Mucosa of descending colon (tissue), 3 donors: ENCODE results near the gene HLCS. TPM values are rescaled to one million over a fixed set of nuclear protein-coding genes. Genes with fewer than 3 reads are reported as not detected.

Source experiments
- ATAC-seq: fragments of 200-7000 bp; cut with Tn5 transposase; one replicate; pipeline ENCODE4 v1.9.1; 2020; ENCODE audit warnings: mild to moderate bottlenecking, moderate library complexity
- DNase-seq, 3 donors: peaks; one replicate each; pipeline ENCODE4 v3.0.0-alpha.2; 2020
- H3K36me3 ChIP-seq: fragments of 200-600 bp; one replicate; pipeline ENCODE4 v1.8.0; 2021; ENCODE audit warnings: low read depth, mild to moderate bottlenecking
- H3K4me1 ChIP-seq: fragments of 200-600 bp; one replicate; pipeline ENCODE4 v1.8.0; 2021; ENCODE audit warnings: low read depth, mild to moderate bottlenecking
- H3K4me3 ChIP-seq: fragments of 200-600 bp; one replicate; pipeline ENCODE4 v1.8.0; 2021; ENCODE audit warnings: mild to moderate bottlenecking
- H3K9me3 ChIP-seq: fragments of 200-600 bp; one replicate; pipeline ENCODE4 v1.8.0; 2021; ENCODE audit warnings: mild to moderate bottlenecking
- intact Hi-C, 2 donors: fragments of 100-400 bp; cut with DNase I in 1 of 2; cut with micrococcal nuclease in 1 of 2; formaldehyde crosslinking; loops; one replicate each; pipeline versions ENCODE4 v1.11.0 to v1.11.1; 2022; cut with DNase I, micrococcal nuclease
- total RNA-seq, 3 donors: library from RNA; stranded (reverse); fragmentation: NEBNext Ultra II Directional in 2 of 3; extraction: Animal tissue kit (Norgen Biotek cat#: 25700) in 2 of 3; gene quantifications; one replicate each; pipeline versions ENCODE4 v1.2.1 to v1.2.4, GENCODE V29; 2021 to 2023
- TF ChIP-seq, protein P1 (sequence below): fragments of 200-600 bp; IDR thresholded peaks from one replicate; pipeline ENCODE4 v1.8.0; 2022; ENCODE audit warnings: antibody characterized with exemption, mild to moderate bottlenecking
- donor health status: DM: no; HTN: no; CAD: no; lungs with moderate emphysema.
- donor health status: DM: no; HTN: no; CAD: no.
- donor health status: DM: no; HTN: yes; CAD: no.

The HLCS gene
- total RNA-seq, 3 donors from 2014 or later, result 13.3 to 16.7 (median 14.9) TPM

DNA sequence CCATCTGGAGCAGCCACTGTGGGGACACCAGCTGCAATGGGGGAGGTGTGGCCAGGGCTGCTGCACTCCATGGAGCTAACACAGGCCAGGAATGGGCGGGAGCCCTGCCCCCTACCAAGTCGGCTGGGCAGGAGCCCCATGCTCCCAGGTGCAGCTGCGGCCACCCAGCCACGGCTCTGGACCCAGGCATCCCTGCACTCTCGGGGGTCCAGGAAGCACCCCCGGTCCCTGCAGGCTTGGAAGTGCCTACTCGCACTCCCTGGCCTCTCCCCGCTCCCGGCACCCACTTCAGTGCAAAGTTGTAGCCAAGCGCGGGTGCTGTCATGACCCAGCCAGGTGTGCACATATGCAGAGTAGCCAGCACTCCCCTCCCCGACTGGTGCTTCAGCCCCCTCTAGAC is 91.8 kb downstream of the HLCS start:
- H3K4me3 ChIP-seq, result no peak overlapping the region
- no peak for ATAC-seq
- intact Hi-C loops, result no loop called here
- TF ChIP-seq, protein P1, sequence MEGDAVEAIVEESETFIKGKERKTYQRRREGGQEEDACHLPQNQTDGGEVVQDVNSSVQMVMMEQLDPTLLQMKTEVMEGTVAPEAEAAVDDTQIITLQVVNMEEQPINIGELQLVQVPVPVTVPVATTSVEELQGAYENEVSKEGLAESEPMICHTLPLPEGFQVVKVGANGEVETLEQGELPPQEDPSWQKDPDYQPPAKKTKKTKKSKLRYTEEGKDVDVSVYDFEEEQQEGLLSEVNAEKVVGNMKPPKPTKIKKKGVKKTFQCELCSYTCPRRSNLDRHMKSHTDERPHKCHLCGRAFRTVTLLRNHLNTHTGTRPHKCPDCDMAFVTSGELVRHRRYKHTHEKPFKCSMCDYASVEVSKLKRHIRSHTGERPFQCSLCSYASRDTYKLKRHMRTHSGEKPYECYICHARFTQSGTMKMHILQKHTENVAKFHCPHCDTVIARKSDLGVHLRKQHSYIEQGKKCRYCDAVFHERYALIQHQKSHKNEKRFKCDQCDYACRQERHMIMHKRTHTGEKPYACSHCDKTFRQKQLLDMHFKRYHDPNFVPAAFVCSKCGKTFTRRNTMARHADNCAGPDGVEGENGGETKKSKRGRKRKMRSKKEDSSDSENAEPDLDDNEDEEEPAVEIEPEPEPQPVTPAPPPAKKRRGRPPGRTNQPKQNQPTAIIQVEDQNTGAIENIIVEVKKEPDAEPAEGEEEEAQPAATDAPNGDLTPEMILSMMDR, result no peak
- no peaks in the 10 kb centered on the region for H3K36me3 ChIP-seq
- H3K9me3 ChIP-seq, result peaks cover 2% of the 10 kb centered on the region
- no peaks in the 10 kb centered on the region for H3K4me1 ChIP-seq
- DNase-seq, result no peak

DNA sequence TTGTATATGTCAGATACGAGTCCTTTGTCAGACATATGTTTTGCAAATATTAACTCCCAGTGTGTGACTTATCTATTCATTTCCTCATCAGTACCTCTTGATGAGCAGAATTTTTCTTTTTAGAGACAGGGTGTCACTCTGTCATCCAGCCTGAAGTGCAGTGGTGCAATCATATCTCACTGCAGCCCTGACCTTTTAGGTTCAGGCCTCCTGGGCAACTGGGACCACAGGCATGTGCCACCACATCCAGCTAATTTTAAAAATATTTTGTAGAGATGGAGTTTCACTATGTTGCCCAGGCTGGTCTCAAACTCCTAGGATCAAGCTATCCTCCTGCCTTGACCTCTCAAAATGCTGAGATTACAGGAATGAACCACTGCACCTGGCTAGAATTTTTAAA is 93.0 kb downstream of the HLCS start:
- DNase-seq (no peak), ATAC-seq (no peak)
- TF ChIP-seq, protein P1, result no peak
- Histone ChIP-seq H3K4me1 (no peaks in the 10 kb centered on the region), H3K36me3 (no peaks in the 10 kb centered on the region), H3K9me3 (peaks cover 2% of the 10 kb centered on the region), H3K4me3 (no peak overlapping the region)
- intact Hi-C loops, result no loop called here

DNA sequence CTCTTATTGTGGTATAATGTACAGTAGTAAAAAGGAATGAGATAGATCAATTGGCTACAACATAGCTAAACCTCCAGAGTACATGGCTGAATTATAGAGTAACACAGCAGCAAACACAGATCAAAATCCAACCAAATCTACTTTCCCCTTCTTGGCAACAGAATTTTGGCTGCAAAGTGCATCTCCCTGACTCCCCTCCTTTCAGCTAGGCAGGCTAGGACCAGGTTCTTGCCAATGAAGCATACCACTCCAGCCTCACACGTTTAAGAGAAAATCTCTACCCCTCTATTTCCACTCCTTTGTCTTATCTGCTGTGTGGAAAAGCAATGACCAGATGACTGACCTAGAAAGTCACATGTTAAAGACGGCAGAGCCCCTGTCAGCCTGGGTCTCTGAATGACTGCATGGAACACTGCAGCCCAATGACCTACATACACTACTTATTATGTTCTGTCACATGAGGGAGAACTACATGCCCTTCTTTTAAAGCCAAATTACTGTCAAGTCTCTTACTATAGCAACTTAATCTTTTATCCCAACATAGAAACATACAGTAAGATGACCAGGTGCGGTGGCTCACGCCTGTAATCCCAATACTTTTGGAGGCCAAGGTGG is 99.1 kb downstream of the HLCS start:
- TF ChIP-seq, protein P1, result no peak
- H3K36me3 ChIP-seq, result no peaks in the 10 kb centered on the region
- ATAC-seq, result no peak
- H3K4me1 ChIP-seq, result no peaks in the 10 kb centered on the region
- H3K9me3 ChIP-seq, result no peaks in the 10 kb centered on the region
- no peak overlapping the region for H3K4me3 ChIP-seq
- intact Hi-C loops, result no loop called here
- DNase-seq, result no peak

DNA sequence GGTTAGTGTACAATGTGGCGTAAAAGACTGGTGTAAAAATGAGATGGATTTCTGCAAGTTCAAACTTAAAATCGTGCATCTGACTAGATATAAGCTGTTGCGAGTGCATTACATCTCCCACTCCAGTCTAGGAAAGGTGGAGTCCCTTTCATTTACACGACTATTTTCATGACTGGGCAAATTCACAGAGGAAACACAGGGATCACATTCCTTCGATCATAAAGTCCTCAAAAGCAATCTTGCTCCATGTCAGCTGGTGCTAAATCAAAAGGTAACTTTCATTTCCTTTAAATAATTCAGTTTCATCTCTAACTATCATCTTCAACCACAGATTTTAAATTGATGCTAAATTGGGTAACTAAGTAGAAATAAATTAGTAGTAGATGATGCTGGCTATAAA is 100.0 kb downstream of the HLCS start:
- TF ChIP-seq, protein P1, result no peak
- Histone ChIP-seq H3K4me3 (no peak overlapping the region), H3K36me3 (no peaks in the 10 kb centered on the region), H3K9me3 (no peaks in the 10 kb centered on the region), H3K4me1 (no peaks in the 10 kb centered on the region)
- DNase-seq (no peak), ATAC-seq (no peak)
- intact Hi-C loops, result no loop called here

DNA sequence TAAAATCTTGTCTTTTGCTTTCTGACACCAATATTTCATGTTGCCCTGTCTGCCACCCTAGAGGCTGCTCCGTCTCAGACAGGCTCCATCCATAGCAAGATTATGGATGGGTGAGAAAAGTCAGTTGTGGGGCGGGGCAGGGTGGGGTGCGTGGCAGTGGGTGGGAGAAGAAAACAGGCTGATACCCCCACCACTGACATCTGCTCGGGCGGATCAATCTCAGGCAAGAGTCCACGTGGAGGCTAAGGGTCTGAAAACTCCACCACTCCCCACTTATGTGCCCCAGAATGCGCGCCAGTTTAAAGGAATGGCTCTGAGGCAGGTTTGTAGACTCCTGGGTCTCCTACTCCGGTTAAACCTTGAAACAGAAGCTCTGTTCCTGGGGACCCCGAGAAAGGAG is 101.5 kb downstream of the HLCS start:
- TF ChIP-seq, protein P1, result no peak
- ATAC-seq (no peak), DNase-seq (no peak)

DNA sequence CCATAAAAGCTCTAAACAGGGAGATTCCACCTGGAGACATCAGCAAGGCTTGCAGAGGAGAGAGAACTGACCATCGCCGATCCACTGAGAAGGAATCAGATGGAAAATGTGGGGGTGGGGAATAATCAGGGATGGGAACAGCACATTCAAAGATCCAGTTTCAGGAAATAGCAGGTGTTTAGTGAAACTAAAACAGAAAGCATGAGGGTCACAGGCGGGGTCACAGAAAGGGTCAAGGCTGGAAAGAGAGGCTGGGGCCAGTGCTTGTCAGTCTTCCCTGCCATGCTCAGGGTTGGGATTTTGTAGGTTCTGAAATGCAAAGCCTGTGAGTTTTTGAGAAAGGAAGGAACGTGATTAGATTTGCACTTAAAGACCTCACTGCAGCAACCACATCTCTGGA is 103.2 kb downstream of the HLCS start:
- Histone ChIP-seq H3K9me3 (no peaks in the 10 kb centered on the region), H3K4me1 (no peaks in the 10 kb centered on the region), H3K36me3 (no peaks in the 10 kb centered on the region), H3K4me3 (no peak overlapping the region)
- intact Hi-C loops, result no loop called here
- TF ChIP-seq, protein P1, result no peak
- ATAC-seq (no peak), DNase-seq (no peak)

More for the DNA sequence above, 101.5 kb downstream of the HLCS start:
- no peaks in the 10 kb centered on the region for H3K4me1 ChIP-seq
- H3K4me3 ChIP-seq, result no peak overlapping the region
- no peaks in the 10 kb centered on the region for H3K9me3 ChIP-seq
- H3K36me3 ChIP-seq, result no peaks in the 10 kb centered on the region
- intact Hi-C loops, result no loop called here
